ENCODE results near the gene UROC1. TPM values are rescaled to one million over a fixed set of nuclear protein-coding genes. Genes with fewer than 3 reads are reported as not detected.
A peak's percentile ranks its signal among the peaks of the same experiment; 100 is the strongest.

Gene UROC1
- total RNA-seq, 4 donors from 2014 or later, result not detected

DNA sequence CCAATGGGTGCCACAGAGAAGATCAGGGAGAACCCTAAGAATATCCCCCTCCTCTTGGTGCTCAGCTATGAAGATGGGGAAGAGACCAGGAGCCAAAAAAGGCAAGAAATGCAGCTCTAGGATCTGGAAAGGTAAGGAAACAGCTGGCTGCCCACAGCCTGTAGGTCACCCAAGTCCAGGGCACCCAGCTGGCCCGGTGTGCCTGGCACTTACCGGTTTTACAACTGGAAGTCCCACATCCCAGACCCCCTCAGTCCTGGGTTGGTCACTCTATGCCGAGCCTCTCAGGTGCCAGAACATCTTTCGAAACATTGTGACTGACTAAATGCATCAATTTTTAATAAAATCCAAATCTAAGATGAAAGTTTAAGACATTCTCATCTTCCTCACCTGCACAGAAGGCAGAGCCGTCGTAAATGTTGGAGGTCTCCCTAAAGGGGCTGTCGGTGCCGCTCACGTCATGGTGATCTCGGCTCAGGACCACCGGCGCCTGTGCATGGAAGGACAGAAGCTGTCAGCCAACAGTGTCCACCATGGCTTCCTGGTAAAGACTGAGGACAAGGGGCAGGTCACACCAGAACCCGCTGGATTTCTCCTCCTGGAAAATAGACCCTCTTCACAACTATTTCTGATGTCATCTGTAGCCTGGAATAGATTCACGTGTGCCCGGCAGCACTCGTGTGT is 28.5 kb downstream of the UROC1 start:
- Histone ChIP-seq H3K9me3 (no peaks in the 10 kb centered on the region), H3K27me3 (no peaks in the 10 kb centered on the region), H3K36me3 (no peaks in the 10 kb centered on the region), H3K27ac (no peak overlapping the region), H3K4me3 (no peak overlapping the region), H3K4me1 (peaks cover 7% of the 10 kb centered on the region)
- peak in 1 of 2 donors; percentile 51 for DNase-seq (ENCODE audit: low spot score in 2 of 2)
- 85% methylated on average over 16 of the region's 16 CpGs for WGBS
- no peak for TF ChIP-seq EP300 (IDR thresholded peaks at IDR 0.05)

DNA sequence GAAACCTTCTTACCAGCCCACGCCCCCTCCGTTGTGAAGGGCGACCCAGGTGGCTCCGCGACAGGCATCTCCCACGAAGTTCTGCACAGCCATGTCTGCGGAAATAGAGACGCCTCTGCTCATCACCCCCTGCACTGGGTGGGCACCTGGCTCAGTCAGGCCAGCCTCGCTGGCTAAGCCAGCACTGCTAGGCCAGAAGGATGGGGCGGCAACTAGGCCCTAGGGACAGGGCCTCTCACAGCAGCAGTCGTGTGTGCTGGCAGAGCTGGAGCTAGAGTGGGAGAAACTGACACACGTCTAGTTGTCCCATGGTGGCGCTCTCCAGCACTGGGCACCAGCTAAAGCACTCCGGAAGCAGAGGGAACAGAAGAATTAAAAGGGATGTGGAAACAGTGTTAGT is 29.4 kb downstream of the UROC1 start:
- H3K9me3 ChIP-seq, result no peaks in the 10 kb centered on the region
- 71% methylated on average over 4 of the region's 14 CpGs for WGBS
- no peak overlapping the region for H3K4me3 ChIP-seq
- TF ChIP-seq EP300 (IDR thresholded peaks at IDR 0.05), result no peak
- no peak for TF ChIP-seq CTCF (IDR thresholded peaks at IDR 0.05)
- TF ChIP-seq POLR2AphosphoS5 (IDR thresholded peaks at IDR 0.05), result no peak
- TF ChIP-seq POLR2A (IDR thresholded peaks at IDR 0.05), result no peak
- DNase-seq (ENCODE audit: low spot score in 2 of 2), result no peak
- H3K27me3 ChIP-seq, result no peaks in the 10 kb centered on the region
- H3K4me1 ChIP-seq, result peaks cover 7% of the 10 kb centered on the region
- H3K27ac ChIP-seq, result no peak overlapping the region
- H3K36me3 ChIP-seq, result no peaks in the 10 kb centered on the region

- Histone ChIP-seq H3K4me1 (peaks cover 7% of the 10 kb centered on the region), H3K36me3 (no peaks in the 10 kb centered on the region), H3K4me3 (no peak overlapping the region), H3K27ac (no peak overlapping the region), H3K9me3 (no peaks in the 10 kb centered on the region), H3K27me3 (no peaks in the 10 kb centered on the region)
- TF ChIP-seq EP300 (IDR thresholded peaks at IDR 0.05) (no peak), CTCF (IDR thresholded peaks at IDR 0.05) (peak in 1 of 2 donors; percentile 30), POLR2AphosphoS5 (IDR thresholded peaks at IDR 0.05) (no peak)
- WGBS, result 47% methylated on average over 8 of the region's 17 CpGs
- peak in 1 of 2 donors; percentile 62 for DNase-seq (ENCODE audit: low spot score in 2 of 2)
These were observed 30.3 kb downstream of the UROC1 start for GRCh38 chr3:126487151-126487771.

GRCh38 chr3:126486360-126486847 is 31.2 kb downstream of the UROC1 start:
- TF ChIP-seq POLR2AphosphoS5 (IDR thresholded peaks at IDR 0.05) (no peak), CTCF (IDR thresholded peaks at IDR 0.05) (no peak)

DNA sequence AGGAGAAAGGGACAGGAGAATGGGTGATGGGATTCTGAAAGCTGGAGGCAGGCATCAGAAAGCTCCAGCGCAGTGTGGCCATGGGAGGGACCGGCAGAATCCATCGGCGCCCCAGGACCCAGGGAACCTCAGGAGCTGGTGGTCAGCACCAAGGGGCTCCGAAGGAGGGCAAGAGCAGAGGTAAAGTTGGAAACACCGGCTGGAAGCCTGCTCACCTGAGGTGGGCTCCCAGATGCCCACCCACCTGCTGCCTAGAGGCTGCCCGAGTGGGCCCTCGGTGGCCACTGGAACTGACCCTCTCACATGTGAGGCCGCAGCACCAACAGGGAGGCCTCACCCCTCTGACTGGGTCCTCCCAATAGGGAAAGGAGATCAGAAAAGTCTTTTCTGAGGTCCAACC is 31.6 kb downstream of the UROC1 start:
- Histone ChIP-seq H3K27me3 (no peaks in the 10 kb centered on the region), H3K27ac (no peak overlapping the region), H3K36me3 (no peaks in the 10 kb centered on the region), H3K4me1 (peaks cover 7% of the 10 kb centered on the region), H3K9me3 (no peaks in the 10 kb centered on the region), H3K4me3 (no peak overlapping the region)
- WGBS, result 93% methylated on average over 6 of the region's 9 CpGs
- TF ChIP-seq EP300 (IDR thresholded peaks at IDR 0.05) (no peak), CTCF (IDR thresholded peaks at IDR 0.05) (no peak), POLR2A (IDR thresholded peaks at IDR 0.05) (no peak), POLR2AphosphoS5 (IDR thresholded peaks at IDR 0.05) (no peak)
- DNase-seq (ENCODE audit: low spot score in 2 of 2), result peak in 1 of 2 donors; percentile 47

More at GRCh38 chr3:126486360-126486847, 31.2 kb downstream of the UROC1 start:
- peak in 1 of 2 donors; percentile 53 for DNase-seq (ENCODE audit: low spot score in 2 of 2)
- peaks cover 7% of the 10 kb centered on the region for H3K4me1 ChIP-seq
- H3K4me3 ChIP-seq, result no peak overlapping the region
- 62% methylated on average over 14 of the region's 14 CpGs for WGBS
- H3K36me3 ChIP-seq, result no peaks in the 10 kb centered on the region
- no peaks in the 10 kb centered on the region for H3K27me3 ChIP-seq
- no peak overlapping the region for H3K27ac ChIP-seq
- H3K9me3 ChIP-seq, result no peaks in the 10 kb centered on the region
